Ovary (tissue), 9 donors: Measurements from ENCODE around the gene INPP5B. TPM values are rescaled to one million over a fixed set of nuclear protein-coding genes. Genes with fewer than 3 reads are reported as not detected.

Experiments used
- DNase-seq, 5 donors: peaks; one replicate each; pipeline ENCODE4 v3.0.0-alpha.2; 2019 to 2020
- H3K27ac ChIP-seq, 2 donors: fragments of 200-600 bp; one replicate each; pipeline versions ENCODE4 v1.5.1 to v1.8.0; 2019 to 2022
- H3K27me3 ChIP-seq: fragments of 200-600 bp; one replicate; pipeline ENCODE4 v1.8.0; 2022
- H3K36me3 ChIP-seq: fragments of 200-600 bp; sonication (generic); one replicate; pipeline ENCODE4 v1.5.1; 2019
- H3K4me1 ChIP-seq: one replicate; pipeline ENCODE4 v1.8.1; 2013; ENCODE audit warnings: mild to moderate bottlenecking, moderate library complexity; ENCODE audit not compliant: insufficient read depth
- H3K4me3 ChIP-seq: fragments of 200-600 bp; sonication (generic); one replicate; pipeline ENCODE4 v1.5.1; 2017
- H3K9me3 ChIP-seq, 2 donors: fragments of 200-600 bp in 1 of 2; sonication (generic) in 1 of 2; one replicate each; pipeline versions ENCODE4 v1.5.1 to v1.8.1; 2013 to 2019; ENCODE audit warnings: mild to moderate bottlenecking in 1 of 2, moderate library complexity in 1 of 2
- EP300 ChIP-seq: sonication (generic); formaldehyde crosslinking; IDR thresholded peaks from one replicate; pipeline ENCODE4 v1.6.1; 2017; ENCODE audit warnings: antibody characterized with exemption
- POLR2A ChIP-seq: fragments of 450-650 bp; IDR thresholded peaks from one replicate; pipeline ENCODE4 v1.6.1; 2017; ENCODE audit warnings: antibody characterized with exemption, mild to moderate bottlenecking, moderate library complexity
- WGBS, 3 donors: extraction: QIAGEN DNeasy Blood & Tissue Kit in 1 of 3; methylation state at CpG; one replicate each; pipeline versions ENCODE4 v1.1.5 to v1.1.7; 2013 to 2017; 5-methylcytosine and 5-hydroxymethylcytosine counted together
- intact Hi-C, 4 donors: fragments of 100-400 bp; cut with DNase I; formaldehyde crosslinking; loops; one replicate each; pipeline versions ENCODE4 v1.11.0 to v1.15.1; 2022 to 2023
- polyA plus RNA-seq, 2 donors: library from polyadenylated mRNA; stranded (reverse); fragments of 200-250 nt in 1 of 2; fragments of 350-450 nt in 1 of 2; fragmentation: Illumina TruSeq in 1 of 2; extraction: RNeasy Lipid Tissue Mini Kit (QIAGEN cat#74804) in 1 of 2; gene quantifications; one replicate each; pipeline ENCODE4 v1.2.3, GENCODE V29; 2013 to 2014
- total RNA-seq, 7 donors: library from RNA; depleted of rRNA in 2 of 7; stranded (reverse); fragments of >200 nt in 2 of 7; fragmentation: NEBNext Ultra II Directional in 3 of 7; extraction: Animal tissue kit (Norgen Biotek cat#: 25700) in 3 of 7; gene quantifications; one replicate each; pipeline versions ENCODE4 v1.1.0 to v1.2.4, GENCODE V29; 2016 to 2023
- TF ChIP-seq, protein P1 (sequence below), 3 donors: fragments of 450-650 bp in 2 of 3; fragments of 200-600 bp in 1 of 3; IDR thresholded peaks; one replicate each; pipeline versions ENCODE4 v1.5.1 to v1.8.0; 2016 to 2022; ENCODE audit warnings: antibody characterized with exemption in 3 of 3, mild to moderate bottlenecking in 1 of 3
- donor health status: DM: no; HTN: no; CAD: no; lungs with moderate emphysema.
- donor health status: DM: no; HTN: no; CAD: no.
- donor health status: Bipolar disorder and iron deficiency.
- donor health status: DM: yes; HTN: yes; CAD: no.
- donor health status: DM: no; HTN: no; CAD: no.
- donor health status: DM: yes; HTN: yes; CAD: no.

INPP5B gene
- total and polyA plus RNA-seq, 9 donors = 23.2 to 68.5 (median 33.5) TPM

GRCh38 chr1:37859507-37860345, 87.1 kb downstream of the INPP5B start, which contains the start of gene MTF1:
Gene MTF1 (minus strand): TSS chr1:37859592. CDS start chr1:37857658, 1,934 bp downstream.
- DNase-seq = peak; percentile 96 to 97 (median 97)
- TF ChIP-seq POLR2A = peak; percentile 84
- TF ChIP-seq, protein P1, sequence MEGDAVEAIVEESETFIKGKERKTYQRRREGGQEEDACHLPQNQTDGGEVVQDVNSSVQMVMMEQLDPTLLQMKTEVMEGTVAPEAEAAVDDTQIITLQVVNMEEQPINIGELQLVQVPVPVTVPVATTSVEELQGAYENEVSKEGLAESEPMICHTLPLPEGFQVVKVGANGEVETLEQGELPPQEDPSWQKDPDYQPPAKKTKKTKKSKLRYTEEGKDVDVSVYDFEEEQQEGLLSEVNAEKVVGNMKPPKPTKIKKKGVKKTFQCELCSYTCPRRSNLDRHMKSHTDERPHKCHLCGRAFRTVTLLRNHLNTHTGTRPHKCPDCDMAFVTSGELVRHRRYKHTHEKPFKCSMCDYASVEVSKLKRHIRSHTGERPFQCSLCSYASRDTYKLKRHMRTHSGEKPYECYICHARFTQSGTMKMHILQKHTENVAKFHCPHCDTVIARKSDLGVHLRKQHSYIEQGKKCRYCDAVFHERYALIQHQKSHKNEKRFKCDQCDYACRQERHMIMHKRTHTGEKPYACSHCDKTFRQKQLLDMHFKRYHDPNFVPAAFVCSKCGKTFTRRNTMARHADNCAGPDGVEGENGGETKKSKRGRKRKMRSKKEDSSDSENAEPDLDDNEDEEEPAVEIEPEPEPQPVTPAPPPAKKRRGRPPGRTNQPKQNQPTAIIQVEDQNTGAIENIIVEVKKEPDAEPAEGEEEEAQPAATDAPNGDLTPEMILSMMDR (IDR thresholded peaks at IDR 0.05) = peak; percentile 81 to 90 (median 89)
- peak; percentile 1 for TF ChIP-seq EP300
- Histone ChIP-seq H3K4me3 (peak within 1 kb of the TSS; percentile 91), H3K9me3 (no peaks in the 10 kb centered on the region), H3K4me1 (peaks cover 4% of the 10 kb centered on the region), H3K27me3 (no peaks in the 10 kb centered on the region), H3K27ac (peak within 1 kb of the TSS; percentile 71 to 84), H3K36me3 (no peaks in the 10 kb centered on the region)
- intact Hi-C loops = loop anchor here in 2 of 4 donors (5.0 to 10.0 kb wide), 3 partner anchors 45 to 167 kb away; partner anchors contain the start of genes CDCA8 (in 2 of the 2), C1orf122 (in 1 of the 2) and YRDC (in 1 of the 2)
- 0 to 1% (median 0%) methylated on average over 59 to 61 of the region's 61 CpGs for WGBS, 3 donors

GRCh38 chr1:37858931-37859506, 87.8 kb downstream of the INPP5B start:
- intact Hi-C loops = loop anchor here in 2 of 4 donors (5.0 kb wide), 1 partner anchor 167 kb away; the partner anchor contains the start of gene CDCA8 (in 2 of the 2)
- H3K27me3 ChIP-seq = no peaks in the 10 kb centered on the region
- peak overlapping the region; percentile 91 for H3K4me3 ChIP-seq
- no peaks in the 10 kb centered on the region for H3K36me3 ChIP-seq
- peak overlapping the region; percentile 71 to 84 for H3K27ac ChIP-seq
- no peak for DNase-seq
- TF ChIP-seq POLR2A (no peak), EP300 (no peak)
- TF ChIP-seq, protein P1 (IDR thresholded peaks at IDR 0.05) = no peak
- no peaks in the 10 kb centered on the region for H3K9me3 ChIP-seq
- H3K4me1 ChIP-seq = peaks cover 4% of the 10 kb centered on the region
- 0 to 1% (median 0%) methylated on average over 21 of the region's 21 CpGs for WGBS, 3 donors

- no peak overlapping the region for H3K4me3 ChIP-seq
- no peak for DNase-seq
- TF ChIP-seq, protein P1 (IDR thresholded peaks at IDR 0.05) = no peak
- TF ChIP-seq POLR2A (no peak), EP300 (no peak)
- H3K27me3 ChIP-seq = no peaks in the 10 kb centered on the region
- intact Hi-C loops = no loop called here
- H3K36me3 ChIP-seq = no peaks in the 10 kb centered on the region
- peaks cover 11% of the 10 kb centered on the region for H3K4me1 ChIP-seq
- H3K27ac ChIP-seq = no peak overlapping the region
- H3K9me3 ChIP-seq = no peaks in the 10 kb centered on the region
- 90 to 96% (median 96%) methylated on average over 6 of the region's 6 CpGs for WGBS, 3 donors
These were observed 92.4 kb downstream of the INPP5B start for GRCh38 chr1:37854406-37854805.

GRCh38 chr1:37853157-37853556, 93.7 kb downstream of the INPP5B start:
- TF ChIP-seq EP300 (no peak), POLR2A (no peak)
- TF ChIP-seq, protein P1 (IDR thresholded peaks at IDR 0.05) = no peak
- H3K36me3 ChIP-seq = no peaks in the 10 kb centered on the region
- no peak overlapping the region for H3K27ac ChIP-seq
- intact Hi-C loops = no loop called here
- no peak overlapping the region for H3K4me3 ChIP-seq
- H3K4me1 ChIP-seq = peaks cover 13% of the 10 kb centered on the region
- no peaks in the 10 kb centered on the region for H3K9me3 ChIP-seq
- H3K27me3 ChIP-seq = no peaks in the 10 kb centered on the region
- no peak for DNase-seq
